Activated CD8-positive, alpha-beta memory T cell treated with anti-CD3 and anti-CD28 coated beads, Interleukin-2, amount 50 U/mL, for 48 hours (primary cell): Measurements from ENCODE around the gene OBSL1.
A peak's percentile ranks its signal among the peaks of the same experiment; 100 is the strongest.

Experiments used
- DNase-seq: peaks from one replicate; pipeline ENCODE4 v3.0.0-alpha.2; 2020

Gene OBSL1

GRCh38 chr2:219530048-219530963 lies 41.0 kb downstream of the OBSL1 start:
- DNase-seq = peak; percentile 96

- no peak for DNase-seq
Measured at GRCh38 chr2:219527472-219527871, 43.9 kb downstream of the OBSL1 start.

- DNase-seq = no peak
Measured at GRCh38 chr2:219527076-219527394, 44.3 kb downstream of the OBSL1 start.

DNA sequence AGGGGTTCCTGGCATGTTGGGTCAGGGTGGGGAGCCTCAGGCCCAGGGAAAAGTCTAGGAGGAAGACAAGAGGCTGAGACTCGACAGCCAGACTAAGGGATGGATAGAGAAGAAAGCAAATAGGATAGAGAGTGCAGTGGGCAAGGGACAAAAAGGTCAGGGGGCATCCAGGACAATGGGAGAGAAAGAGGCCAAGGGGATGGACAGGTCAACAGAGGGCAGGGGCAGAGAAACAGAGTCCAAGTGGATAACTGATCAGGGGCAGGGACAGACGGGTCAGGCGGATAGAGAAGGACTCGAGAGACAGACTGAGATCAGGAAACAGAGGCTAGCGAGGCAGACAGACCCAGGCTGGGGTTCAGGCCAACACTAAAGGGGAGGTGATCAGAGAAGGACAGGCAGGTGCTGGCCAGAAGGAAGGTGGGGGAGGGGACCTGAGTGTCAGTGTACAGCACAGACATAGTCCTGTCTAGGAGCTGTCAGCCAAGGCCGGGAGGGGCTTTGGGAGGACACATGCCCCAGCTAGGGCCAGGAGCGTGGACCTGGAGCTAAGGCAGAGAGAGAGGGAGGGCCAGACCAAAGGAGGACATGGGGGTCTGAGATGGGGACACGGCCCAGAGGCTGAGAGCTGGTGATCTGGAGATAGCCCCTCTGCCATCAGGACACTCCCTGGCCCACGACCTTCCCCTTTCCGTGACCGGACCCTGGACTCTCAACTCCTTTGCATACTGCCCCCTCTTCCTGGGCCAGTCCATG lies 44.8 kb downstream of the OBSL1 start:
- no peak for DNase-seq

GRCh38 chr2:219525533-219526232 lies 45.7 kb downstream of the OBSL1 start:
- no peak for DNase-seq

GRCh38 chr2:219524817-219525216 lies 46.5 kb downstream of the OBSL1 start:
- DNase-seq = no peak

DNA sequence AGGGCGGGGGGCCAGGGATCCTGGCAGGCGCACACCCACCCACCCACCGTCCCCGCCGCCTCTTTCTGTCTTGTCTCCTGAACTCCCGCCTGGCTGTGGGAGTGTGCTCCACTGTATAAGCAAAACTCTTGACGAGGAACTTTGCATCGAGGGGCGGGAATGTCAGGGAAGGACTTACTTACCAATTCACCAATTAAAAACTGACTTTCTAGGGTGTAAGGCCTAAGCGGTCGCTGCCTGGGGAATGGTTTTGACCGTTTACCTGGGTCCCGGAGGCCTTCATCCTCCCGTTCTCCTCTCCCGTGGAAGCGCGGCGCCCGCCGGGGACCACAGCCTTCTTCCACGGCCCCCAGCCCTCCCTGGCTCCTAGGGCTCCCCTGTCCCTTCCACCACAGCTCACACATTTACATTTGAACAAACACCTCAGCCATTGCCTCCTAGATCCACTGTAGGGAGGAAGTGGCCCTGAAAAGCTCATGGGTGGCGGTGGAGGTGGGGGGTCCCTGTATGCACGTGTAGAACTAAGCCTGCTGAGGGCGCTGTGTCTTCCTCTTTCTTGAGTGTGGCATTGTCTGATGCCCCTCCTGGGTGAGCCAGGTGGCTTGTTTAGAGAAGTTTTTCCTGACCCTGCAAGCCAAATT lies 48.2 kb downstream of the OBSL1 start:
- no peak for DNase-seq

GRCh38 chr2:219522111-219523030 lies 49.0 kb downstream of the OBSL1 start:
- no peak for DNase-seq

DNA sequence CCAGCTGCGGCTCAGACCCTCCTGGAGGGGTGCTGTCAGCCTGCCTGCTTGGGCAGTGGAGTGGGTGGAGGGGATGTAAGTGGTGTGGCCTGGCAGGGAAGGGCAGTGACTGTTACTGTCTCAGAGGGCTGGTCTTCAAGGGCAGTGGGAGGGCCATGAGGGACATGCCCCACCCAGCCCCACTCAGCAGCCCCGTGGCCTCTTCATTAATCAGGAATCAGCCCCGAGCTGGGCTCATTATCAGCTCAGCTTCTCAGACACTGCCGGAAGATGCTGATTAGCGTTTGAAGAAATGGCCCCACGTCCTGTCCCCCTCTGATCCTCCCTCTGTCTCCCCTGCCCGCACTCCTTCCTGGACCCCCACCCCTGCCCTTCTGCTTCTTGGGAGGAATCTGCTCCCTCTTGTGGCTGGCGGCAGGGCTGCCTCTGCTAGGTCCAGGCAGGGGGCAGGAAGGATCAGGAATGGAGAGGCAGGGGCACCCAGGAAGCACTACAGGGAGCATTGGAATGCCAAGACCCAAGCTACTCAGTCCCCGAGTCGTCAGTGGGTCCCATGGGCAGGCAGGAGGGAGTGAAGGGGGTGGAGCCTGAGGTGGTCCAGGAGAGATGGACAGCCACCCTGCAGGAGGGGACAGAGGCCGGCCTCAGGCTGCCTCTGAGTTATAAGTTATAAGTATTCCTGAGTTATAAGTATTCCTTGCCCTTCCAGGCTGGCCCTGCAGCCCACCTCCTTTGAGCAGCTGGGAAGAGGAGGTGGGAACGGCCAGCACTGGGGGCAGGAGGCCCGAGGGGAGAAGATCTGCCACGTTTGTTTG lies 50.1 kb downstream of the OBSL1 start:
- DNase-seq = no peak

DNA sequence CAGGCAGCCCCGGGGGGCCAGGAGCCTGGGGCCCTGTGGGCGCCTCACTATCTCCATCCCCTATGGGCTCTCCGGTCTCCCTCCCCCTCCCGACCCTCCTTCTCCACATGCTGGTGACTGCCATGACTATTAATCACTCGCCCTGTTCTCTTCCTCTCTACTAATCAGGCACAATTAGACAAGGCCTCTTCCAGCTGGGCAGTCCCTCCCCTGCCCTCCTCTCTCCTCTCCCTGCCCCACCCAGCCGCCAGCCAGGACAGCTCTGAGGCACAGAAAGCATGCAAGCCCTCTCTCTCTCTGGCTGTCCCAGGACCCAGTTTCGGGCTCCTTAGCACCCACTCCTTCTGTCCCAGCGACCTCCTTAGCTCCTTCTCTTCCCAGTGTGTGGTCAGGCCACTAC lies 51.3 kb downstream of the OBSL1 start:
- no peak for DNase-seq

- no peak for DNase-seq
Measured at GRCh38 chr2:219519526-219519916, 51.8 kb downstream of the OBSL1 start.

- DNase-seq = no peak
Measured at GRCh38 chr2:219517954-219518778, 53.2 kb downstream of the OBSL1 start.

DNA sequence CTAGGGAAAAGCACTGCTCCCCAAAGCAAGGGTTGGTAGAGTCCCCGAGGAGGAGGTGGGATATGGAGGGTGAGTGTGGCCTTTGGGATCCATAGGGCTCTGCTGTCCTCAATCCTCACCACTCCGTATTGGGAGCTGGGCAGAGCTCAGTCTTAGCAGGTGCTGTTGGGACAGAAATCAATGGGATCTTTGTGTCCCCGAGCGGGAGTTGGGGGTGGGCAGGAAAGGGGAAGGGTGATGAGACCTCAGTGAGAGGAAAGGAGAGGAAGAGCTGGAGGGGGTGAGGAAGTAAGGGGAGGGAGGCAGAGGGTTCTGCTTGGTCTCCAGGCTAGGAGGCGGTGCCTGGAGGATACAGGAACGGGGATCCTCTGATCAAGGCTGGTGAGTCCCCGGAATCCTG lies 54.5 kb downstream of the OBSL1 start:
- DNase-seq = no peak

DNA sequence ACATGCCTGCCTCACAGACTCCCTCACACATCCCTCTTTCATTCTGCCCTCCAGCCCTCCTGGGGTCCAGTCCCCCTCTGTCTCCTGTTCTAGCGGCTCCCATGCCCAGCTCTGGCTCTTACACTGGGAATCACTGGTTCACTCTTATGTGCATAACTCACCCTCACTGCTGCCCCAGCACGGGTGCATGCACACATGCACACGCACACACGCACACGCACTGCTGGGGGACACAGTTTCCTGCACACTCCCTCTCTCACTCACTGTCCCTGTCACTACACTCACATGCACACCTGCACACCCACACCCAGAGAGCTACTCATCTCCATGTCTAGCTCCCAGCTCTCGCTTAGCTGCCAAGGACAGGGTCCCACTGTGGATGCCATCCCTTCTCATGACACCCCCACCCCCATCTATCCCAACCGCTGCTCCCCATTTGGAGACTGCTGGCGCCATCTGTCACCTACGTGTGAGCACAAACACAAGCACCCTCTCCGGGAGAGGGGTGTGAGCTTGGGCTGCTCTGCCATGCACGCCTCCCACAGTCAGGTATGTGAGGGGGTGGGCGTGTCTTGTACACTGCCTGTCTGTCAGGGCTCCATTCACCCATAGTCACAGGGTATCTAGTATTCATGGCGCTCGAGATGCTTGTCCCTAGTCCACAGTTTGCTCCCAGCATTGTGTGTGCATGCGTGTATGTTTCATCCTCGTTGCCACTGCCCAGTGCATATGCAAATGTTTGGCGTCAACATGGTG lies 55.3 kb downstream of the OBSL1 start:
- no peak for DNase-seq

- no peak for DNase-seq
Measured at GRCh38 chr2:219514836-219515235, 56.5 kb downstream of the OBSL1 start.

DNA sequence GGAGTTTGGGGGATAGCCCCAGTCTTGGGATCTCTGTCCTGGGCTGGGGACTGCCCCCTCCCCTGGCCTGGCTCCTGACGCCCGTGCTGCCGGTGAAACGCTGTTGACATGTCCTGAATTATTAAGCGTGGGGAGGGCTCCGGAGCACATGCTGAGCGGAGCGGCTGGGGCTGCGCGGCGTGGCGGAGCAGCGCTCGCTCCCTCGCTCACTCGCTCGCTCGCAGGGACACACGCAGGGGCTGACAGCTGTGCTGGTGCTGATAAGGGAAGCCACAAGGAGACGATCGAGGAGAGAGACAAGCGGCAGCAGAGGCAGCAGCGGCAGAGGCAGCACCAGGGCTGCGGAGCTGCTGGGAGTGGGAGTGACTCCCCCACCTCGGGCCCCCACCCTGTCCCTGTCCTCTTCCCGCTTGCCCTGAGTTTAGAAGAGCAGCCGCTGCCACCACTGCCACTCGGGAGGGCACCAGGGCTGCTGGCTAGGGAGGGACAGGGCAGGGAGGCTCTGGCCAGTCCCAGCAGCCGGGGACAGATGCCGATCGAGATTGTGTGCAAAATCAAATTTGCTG lies 57.1 kb downstream of the OBSL1 start, which contains the start of gene ASIC4:
TSS of gene ASIC4 (plus strand) at position 287 of the 566 bp plus-strand sequence. CDS start at position 530, 243 bp downstream.
- DNase-seq = no peak

- DNase-seq = no peak
Measured at GRCh38 chr2:219513787-219514186, 57.6 kb downstream of the OBSL1 start.

DNA sequence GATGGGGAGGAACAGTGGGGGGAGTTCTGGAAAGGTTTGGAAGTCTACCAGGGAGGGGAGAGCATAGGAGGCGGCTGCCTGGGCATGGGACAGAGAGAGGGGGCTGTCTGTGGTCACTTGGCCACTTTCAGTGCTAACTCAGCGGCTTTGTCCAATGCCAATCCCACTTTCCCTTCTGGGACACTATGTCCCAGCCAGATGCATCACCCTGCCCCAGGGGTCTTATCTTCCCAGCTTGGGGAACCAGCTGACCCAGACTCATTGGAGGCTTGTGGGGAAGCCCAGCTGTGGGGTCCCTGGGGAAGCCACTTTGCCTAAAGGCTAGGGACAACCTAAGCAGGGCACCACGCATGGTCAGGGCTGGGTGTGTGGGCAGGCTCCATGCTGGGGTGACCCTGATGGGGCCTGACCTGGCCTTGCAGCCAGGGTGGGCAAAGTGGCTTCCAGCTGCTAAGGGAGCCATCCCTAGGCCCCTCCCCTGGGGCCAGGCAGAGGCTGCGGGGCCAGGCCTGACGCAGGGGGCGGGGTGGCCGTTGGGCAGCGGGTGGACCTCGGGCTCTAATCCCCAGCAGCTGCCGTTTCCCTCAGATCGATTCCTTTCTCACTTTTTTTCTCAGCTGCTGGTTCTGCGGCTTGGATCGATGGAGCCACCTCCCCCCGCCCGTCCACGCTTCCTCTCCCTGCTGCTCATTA lies 58.7 kb downstream of the OBSL1 start:
- no peak for DNase-seq
